VCaP (cell line): ENCODE measurements around the gene AHCYL1.
A peak's percentile ranks its signal among the peaks of the same experiment; 100 is the strongest.

ENCODE experiments used
- H3K27ac ChIP-seq: fragments of 450-650 bp; 2 replicates; pipeline ENCODE4 v1.5.1; 2017
- CTCF ChIP-seq: fragments of 450-650 bp; conservative IDR thresholded peaks from 2 replicates; pipeline ENCODE4 v1.5.1; 2017; ENCODE audit warnings: mild to moderate bottlenecking, moderate library complexity

AHCYL1 gene

GRCh38 chr1:109947582-109948284, 36.8 kb upstream of the AHCYL1 start:
- TF ChIP-seq CTCF: no peak
- peak overlapping the region; percentile 82 for H3K27ac ChIP-seq

- no peak for TF ChIP-seq CTCF
- H3K27ac ChIP-seq: peak overlapping the region; percentile 82
Observed at GRCh38 chr1:109948285-109948630, 36.3 kb upstream of the AHCYL1 start.

- no peak for TF ChIP-seq CTCF
- H3K27ac ChIP-seq: peak overlapping the region; percentile 82; the same call in 1 of the 2 replicates
Observed at GRCh38 chr1:109950038-109950437, 34.5 kb upstream of the AHCYL1 start.

- peak overlapping the region; percentile 82; the same call in 1 of the 2 replicates for H3K27ac ChIP-seq
- no peak for TF ChIP-seq CTCF
Observed at GRCh38 chr1:109950509-109950908, 34.1 kb upstream of the AHCYL1 start.

GRCh38 chr1:109951501-109951900, 33.1 kb upstream of the AHCYL1 start:
- H3K27ac ChIP-seq: peak overlapping the region; percentile 82; the same call in 1 of the 2 replicates

GRCh38 chr1:109954041-109954512, 30.5 kb upstream of the AHCYL1 start:
- H3K27ac ChIP-seq: no peak overlapping the region
- no peak for TF ChIP-seq CTCF

- H3K27ac ChIP-seq: peak overlapping the region; percentile 79
- TF ChIP-seq CTCF: no peak
Observed at GRCh38 chr1:109959632-109959973, 25.0 kb upstream of the AHCYL1 start.

GRCh38 chr1:109959974-109960744, 24.4 kb upstream of the AHCYL1 start:
- TF ChIP-seq CTCF: peak; percentile 47; the same call in 1 of the 2 replicates
- peak overlapping the region; percentile 79 for H3K27ac ChIP-seq
